DMS 273 (cell line): ENCODE data around the gene IPPK.
"Not testable (repeated sequence)": the region's sequence is repeated elsewhere in the genome, so short reads cannot be mapped to it uniquely, and the experiment has no call there.

ENCODE experiments used
- DNase-seq: peaks from one replicate; lab custom pipeline; 2025; ENCODE audit not compliant: unreplicated experiment; lab: John Stamatoyannopoulos, UW

IPPK gene

GRCh38 chr9:92638621-92639101 lies 31.3 kb downstream of the IPPK start:
- no peak for DNase-seq

DNA sequence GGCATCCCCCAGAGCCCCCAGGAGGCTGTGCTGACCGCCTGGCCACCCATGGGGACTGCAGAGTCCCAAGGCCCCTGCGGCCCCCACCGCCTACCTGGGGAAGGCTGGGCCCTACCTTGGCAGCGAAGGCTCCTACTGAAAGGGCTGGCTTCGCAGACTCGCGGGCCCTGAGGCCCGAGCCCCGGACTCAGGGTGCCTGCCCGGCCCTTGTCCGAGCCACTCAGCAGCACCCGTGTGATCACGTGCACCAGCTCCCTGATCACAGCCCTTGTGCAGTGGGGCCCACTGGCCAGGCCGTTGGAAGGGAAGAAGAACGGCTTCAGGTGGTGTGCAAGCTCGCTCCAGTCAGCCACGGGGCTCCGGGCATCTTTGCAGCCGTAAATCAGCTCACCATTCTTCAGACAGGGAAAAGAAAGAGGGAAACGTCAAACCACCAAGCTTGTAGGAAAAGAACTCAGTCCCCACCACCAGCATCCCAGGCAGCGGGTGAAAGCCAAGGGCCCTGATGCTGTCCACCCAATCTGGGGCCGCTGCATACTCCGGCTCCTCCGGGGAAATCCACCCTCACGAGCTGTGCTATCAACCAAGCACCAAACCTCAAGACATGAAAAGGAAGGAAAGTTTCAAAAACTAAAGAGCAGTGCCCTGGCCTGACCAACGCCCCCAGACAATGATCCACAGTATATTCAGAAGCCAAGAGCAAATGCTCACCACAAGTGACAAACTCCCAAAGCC lies 31.9 kb downstream of the IPPK start:
- no peak for DNase-seq

- DNase-seq: no peak
These were observed 32.6 kb downstream of the IPPK start for GRCh38 chr9:92637326-92637725.

GRCh38 chr9:92636627-92637026 lies 33.3 kb downstream of the IPPK start:
- no peak for DNase-seq

GRCh38 chr9:92635760-92636159 lies 34.2 kb downstream of the IPPK start:
- DNase-seq: no peak

- DNase-seq: peak; percentile 76
These were observed 35.0 kb downstream of the IPPK start for GRCh38 chr9:92634712-92635605.

GRCh38 chr9:92633614-92634278 lies 36.2 kb downstream of the IPPK start:
- no peak for DNase-seq

- DNase-seq: no peak
These were observed 37.3 kb downstream of the IPPK start for GRCh38 chr9:92632641-92633040.

GRCh38 chr9:92631452-92632343 lies 38.2 kb downstream of the IPPK start:
- DNase-seq: no peak

GRCh38 chr9:92627651-92628050 lies 42.3 kb downstream of the IPPK start:
- DNase-seq: no peak

- no peak for DNase-seq
These were observed 43.4 kb downstream of the IPPK start for GRCh38 chr9:92626484-92626883.

DNA sequence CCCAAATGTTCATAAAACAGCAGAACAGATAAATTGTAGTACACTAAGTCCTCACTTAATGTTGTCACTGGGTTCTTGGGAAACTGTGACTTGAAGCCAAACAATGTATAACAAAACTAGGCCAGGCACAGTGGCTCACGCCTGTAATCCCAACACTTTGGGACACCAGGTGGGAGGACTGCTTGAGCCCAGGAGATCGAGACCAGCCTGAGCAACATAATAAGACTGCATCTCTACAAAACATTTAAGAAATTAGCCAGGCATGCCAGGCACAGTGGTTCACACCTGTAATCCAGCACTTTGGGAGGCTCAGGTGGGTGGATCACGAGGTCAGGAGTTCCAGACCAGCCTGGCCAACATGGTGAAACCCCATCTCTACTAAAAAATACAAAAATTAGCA lies 46.0 kb downstream of the IPPK start:
- not testable (repeated sequence) for DNase-seq

DNA sequence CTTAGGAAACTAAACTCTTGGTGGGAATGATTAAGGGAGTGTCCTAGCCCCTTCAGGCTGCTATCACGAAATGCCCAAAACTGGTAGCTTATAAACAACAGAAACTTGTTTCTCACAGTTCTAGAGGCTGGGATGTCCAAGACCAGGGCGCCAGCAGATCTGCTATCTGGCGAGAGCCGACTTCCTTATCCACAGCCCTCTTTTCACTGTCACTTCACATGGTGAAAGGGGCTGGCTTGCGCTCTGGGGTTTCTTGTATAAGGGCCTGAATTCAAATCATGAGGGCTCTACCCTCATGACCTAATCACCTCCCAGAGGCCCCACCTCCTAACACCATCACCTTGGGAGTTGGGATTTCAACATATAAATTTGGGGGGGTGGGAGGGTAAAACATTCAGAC lies 49.1 kb downstream of the IPPK start:
- DNase-seq: no peak

- DNase-seq: no peak
These were observed 50.2 kb downstream of the IPPK start for GRCh38 chr9:92619601-92620300.

DNA sequence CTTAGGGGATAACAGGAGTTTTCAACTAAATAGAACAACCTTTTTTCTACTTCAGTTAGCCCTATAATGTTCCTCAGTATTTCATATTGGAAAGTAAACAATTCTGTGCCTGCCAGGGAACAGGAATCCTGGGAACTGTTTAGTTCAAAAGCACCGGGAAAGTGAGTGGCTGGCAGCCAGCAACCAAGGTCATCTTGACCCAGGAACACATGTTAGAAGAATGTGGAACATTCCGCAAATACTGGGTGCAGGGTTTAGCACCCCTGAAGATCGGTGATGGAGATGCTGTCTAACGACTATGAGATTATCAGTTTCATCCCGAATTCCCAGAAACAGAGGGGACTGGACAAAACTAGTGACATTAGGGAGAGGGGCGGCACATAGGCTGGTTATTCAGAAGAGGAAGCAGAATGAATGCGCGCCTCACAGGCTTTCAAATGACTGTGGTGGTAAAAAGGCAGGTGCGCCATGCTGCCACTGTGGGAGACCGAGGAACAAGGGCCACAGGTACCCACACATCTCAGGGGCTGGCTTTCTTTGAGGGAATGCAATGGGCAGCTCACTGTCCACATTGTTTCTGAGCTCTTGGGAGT lies 51.2 kb downstream of the IPPK start:
- DNase-seq: no peak

DNA sequence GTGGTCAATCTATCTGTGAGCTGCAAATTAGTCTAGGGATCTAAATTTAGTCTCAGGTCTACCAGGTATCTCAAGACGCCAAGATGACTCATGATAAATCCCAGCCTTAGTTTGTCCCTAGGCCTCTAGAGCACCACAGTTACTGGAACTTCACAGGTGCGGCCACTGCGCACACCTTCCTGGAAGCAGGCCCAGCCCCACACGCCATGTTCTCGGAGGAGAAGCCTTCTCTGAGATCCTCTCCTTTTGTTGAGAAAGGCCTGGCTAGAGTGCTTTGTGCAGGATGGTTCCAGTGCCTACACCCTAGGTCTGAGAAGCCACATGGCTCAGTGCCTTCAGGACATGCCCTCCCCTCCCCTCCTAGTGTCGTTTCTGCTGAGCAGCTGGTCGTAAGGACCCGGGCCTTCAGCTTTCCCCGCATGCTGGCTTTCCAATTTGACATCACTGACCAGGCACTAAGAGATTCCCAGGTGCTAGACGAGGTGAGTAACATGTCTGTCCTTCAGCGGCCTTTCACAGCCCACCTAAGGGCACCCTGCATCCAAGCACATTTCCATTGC lies 51.9 kb downstream of the IPPK start:
- DNase-seq: no peak

GRCh38 chr9:92617195-92617813 lies 52.6 kb downstream of the IPPK start:
- no peak for DNase-seq

DNA sequence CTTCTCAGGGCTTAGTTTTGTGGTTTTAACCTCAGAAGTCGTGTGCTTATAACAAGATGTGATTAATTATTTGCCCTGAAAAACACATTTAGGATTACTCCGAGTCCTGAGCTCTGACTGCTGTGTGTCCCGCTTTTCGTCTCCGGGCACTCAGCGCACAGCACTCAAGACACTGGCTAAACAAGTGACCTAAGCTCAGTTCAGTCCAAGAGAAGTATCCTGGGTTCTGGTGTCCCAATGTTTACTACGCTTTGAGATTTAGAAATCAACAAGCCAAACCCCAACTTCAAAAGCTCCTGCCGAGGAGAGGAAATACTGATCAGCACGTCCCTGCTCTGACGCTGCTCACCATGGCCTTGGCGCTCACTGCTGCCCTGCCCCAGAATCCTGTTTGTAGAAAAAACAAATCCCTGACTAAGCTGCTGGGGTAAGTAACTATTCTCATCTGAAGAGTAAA lies 53.2 kb downstream of the IPPK start:
- DNase-seq: no peak

DNA sequence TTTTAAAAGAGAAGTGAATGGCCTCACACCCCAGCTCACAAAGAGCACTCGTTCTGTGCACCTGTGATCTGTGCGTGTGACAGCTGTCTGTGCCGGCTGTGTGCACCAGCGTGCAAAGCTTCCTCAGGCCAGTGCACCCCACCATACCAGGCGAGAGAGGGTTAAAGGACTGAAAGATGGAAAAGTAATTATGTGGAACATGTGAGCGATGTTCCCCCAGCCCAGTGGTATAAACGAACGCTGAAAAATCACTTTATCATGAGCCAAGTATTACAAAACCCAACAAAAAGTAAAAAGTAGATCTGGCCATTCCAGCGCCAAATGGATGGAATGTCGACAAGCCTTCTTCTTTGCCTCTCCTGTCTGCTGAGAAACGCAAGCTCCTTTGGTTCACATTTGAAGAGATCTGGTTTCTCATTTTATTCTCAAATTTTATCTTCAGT lies 53.7 kb downstream of the IPPK start:
- no peak for DNase-seq
